Choroid plexus epithelial cell (primary cell): ENCODE measurements around the gene ZNF224.
"Not testable (repeated sequence)": the region's sequence is repeated elsewhere in the genome, so short reads cannot be mapped to it uniquely, and the experiment has no call there.

Experiments used
- DNase-seq: peaks from one replicate; pipeline ENCODE4 v3.0.0-alpha.2; 2010; ENCODE audit warnings: low read depth
- H3K4me3 ChIP-seq: 2 replicates; pipeline ENCODE4 v1.5.1; 2011; ENCODE audit warnings: low read depth, mild to moderate bottlenecking, control low read depth, low read length, moderate library complexity
- TF ChIP-seq, protein P1 (sequence below): conservative IDR thresholded peaks from 2 replicates; pipeline ENCODE4 v1.5.1; 2011; ENCODE audit warnings: low read depth, mild to moderate bottlenecking, control low read depth, inconsistent platforms, low read length, moderate library complexity

The ZNF224 gene

DNA sequence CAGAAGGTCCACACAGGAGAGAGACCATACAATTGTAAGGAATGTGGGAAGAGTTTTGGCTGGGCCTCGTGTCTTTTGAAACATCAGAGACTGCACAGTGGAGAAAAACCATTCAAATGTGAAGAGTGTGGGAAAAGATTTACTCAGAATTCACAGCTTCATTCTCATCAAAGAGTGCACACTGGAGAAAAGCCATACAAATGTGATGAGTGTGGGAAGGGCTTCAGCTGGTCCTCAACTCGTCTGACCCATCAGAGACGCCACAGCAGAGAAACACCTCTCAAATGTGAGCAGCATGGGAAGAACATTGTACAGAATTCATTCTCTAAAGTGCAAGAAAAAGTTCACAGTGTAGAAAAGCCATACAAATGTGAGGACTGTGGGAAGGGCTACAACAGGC, 13.6 kb downstream of the ZNF224 start:
- no peak overlapping the region for H3K4me3 ChIP-seq
- TF ChIP-seq, protein P1, sequence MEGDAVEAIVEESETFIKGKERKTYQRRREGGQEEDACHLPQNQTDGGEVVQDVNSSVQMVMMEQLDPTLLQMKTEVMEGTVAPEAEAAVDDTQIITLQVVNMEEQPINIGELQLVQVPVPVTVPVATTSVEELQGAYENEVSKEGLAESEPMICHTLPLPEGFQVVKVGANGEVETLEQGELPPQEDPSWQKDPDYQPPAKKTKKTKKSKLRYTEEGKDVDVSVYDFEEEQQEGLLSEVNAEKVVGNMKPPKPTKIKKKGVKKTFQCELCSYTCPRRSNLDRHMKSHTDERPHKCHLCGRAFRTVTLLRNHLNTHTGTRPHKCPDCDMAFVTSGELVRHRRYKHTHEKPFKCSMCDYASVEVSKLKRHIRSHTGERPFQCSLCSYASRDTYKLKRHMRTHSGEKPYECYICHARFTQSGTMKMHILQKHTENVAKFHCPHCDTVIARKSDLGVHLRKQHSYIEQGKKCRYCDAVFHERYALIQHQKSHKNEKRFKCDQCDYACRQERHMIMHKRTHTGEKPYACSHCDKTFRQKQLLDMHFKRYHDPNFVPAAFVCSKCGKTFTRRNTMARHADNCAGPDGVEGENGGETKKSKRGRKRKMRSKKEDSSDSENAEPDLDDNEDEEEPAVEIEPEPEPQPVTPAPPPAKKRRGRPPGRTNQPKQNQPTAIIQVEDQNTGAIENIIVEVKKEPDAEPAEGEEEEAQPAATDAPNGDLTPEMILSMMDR, result no peak
- no peak for DNase-seq

DNA sequence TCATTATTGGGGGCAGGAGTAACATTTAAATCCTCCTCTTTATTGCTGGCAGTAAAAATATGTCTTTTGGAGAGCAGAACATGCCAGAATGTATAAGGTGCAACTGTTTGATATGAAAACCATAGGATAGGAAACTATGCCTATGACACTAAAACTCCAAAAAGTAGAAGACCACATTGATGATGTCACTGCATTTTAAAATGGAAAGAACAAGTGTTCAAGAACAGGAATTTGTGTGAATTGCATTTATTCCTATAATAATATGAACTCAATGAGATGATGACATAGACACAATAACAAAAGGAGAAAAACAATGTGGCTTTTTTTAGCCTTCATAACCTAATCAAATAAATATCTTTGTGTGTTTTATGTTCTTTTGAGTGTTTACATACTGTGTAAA, 15.3 kb downstream of the ZNF224 start:
- DNase-seq, result no peak
- H3K4me3 ChIP-seq, result no peak overlapping the region
- TF ChIP-seq, protein P1, result no peak

DNA sequence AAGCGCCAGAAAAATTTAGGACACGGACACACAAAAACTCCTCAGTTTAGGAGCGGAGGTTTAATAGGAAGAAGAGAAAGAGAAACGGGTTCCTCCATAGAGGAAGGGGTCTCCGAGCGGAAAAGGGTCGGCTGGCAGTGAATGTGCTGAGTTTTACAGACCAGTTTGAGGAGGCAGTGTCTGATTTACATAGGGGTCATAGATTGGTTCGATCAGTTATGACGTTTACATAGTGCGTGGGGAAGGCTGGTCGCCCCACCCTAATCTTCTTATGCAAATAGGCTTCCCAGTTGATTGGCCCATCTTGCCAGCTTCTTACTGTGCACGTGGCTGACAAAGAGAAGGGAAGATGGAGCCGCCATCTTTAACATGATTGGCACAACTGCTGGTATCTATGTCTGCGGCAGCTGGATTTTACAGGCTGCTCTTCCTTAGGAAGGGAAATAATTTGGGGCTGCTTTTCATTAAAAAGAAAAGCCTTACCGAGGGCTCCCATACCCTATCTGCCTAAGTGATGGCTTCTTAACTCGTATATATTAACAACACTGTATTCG, 17.8 kb downstream of the ZNF224 start:
- DNase-seq, result peak; percentile 96
- TF ChIP-seq, protein P1, result no peak
- peak overlapping the region; percentile 87 for H3K4me3 ChIP-seq

DNA sequence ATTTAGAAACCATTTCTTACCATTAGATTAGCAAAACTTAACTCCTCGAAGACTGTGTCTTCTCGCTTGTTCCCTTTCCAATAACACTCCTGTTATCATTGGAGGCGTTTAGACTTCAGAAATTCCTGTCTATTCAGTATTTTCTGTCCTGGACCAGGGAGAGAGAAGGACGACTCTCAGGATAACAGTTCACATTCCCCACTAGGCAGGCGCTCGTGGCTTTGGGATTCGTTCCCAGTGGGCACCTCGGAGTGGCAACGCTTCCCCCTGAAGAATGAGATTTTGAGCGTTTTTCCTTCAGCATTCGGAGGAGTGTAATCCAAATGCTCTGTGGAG, 18.6 kb downstream of the ZNF224 start:
- no peak for DNase-seq
- peak overlapping the region; percentile 87 for H3K4me3 ChIP-seq
- TF ChIP-seq, protein P1, result no peak

DNA sequence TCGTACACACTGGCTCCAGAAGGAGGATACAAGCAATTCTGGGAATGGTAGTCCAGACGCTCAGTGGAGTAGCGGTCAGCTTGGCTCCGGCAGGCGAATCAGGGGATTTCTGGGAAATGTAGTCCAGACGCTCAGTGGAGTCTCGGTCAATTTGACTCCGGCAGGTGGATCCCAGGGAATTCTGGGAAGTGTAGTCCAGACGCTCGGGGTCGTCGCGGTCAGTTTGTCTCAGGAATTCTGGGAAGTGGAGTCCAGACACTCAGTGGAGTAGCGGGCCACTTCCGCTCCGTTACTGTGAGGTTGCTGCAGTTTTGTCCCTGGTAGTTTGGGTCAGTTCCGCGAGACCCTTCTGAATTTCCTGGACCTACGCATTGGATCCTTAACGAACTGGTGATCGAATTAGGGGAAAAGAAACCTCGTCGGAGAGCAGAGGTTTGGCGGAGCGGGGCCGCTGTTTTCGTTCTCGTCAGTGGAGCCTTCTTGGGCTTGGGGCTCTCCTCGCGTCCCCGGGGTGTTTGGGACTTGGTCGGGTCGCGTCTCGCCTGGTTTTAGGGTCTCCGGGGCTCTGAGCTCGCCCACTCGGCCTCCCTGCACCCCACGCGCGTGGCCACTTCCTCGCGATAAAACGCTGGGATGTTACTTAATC, 19.1 kb downstream of the ZNF224 start, which contains the start of gene ZNF225:
Gene ZNF225, plus strand, starts transcription at position 262 of the 646 bp plus-strand sequence. CDS start 2,429 bp downstream, outside the sequence.
- TF ChIP-seq, protein P1, result peak; percentile 7
- peak; percentile 99 for DNase-seq
- H3K4me3 ChIP-seq, result peak within 1 kb of the TSS; percentile 87

DNA sequence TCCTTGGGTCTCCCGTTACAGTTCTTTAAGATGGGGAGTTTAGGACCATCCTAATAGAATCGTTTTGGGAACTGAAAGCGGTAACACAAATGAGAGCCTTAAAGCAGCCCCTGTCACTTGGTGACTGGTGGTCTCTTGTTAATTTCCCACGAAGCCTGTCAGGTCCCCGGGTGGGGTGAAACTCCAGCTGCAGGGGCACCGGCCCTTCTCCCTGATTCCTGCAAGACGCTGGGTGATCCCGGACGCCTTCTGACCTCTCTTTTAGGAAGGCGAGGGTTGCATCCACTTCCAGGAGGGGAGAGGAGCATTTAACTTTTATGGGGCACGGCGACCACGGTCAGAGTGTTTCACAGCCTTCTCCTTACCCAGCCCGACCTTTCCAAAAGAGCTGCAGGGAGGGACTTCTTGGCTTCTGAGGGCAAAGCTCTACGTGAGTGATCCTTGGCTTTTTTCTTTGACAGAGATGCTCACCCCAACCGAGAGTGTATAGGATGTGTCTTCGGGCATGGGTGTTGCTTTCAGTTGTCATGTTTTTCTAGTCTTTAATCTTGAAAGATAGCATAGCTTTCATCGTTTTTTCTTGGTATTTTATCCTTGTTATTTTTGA, 19.7 kb downstream of the ZNF224 start:
- H3K4me3 ChIP-seq, result peak overlapping the region; percentile 87
- DNase-seq, result no peak

DNA sequence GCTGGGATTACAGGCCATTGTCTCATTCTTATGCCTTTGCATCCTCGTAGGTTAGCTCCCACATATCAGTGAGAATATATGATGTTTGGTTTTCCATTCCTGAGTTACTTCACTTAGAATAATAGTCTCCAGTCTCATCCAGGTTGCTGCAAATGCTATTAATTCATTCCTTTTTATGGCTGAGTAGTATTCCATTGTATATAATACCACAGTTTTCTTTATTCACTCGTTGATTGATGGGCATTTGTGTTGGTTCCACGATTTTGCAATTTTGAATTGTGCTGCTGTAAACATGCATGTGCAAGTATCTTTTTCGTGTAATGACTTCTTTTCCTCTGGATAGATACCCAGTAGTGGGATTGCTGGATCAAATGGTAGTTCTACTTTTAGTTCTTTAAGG, 27.0 kb downstream of the ZNF224 start:
- not testable (repeated sequence) for H3K4me3 ChIP-seq, DNase-seq

More for the DNA sequence above, 19.7 kb downstream of the ZNF224 start:
- TF ChIP-seq, protein P1, result no peak
